Activated CD4-positive, alpha-beta T cell treated with anti-CD3 and anti-CD28 coated beads for 36 hours (primary cell): ENCODE measurements around the gene VKORC1. TPM values are rescaled to one million over a fixed set of nuclear protein-coding genes. Genes with fewer than 3 reads are reported as not detected.
"Not testable (repeated sequence)": the region's sequence is repeated elsewhere in the genome, so short reads cannot be mapped to it uniquely, and the experiment has no call there.

ENCODE experiments used
- ATAC-seq: fragments of 200-7000 bp; cut with Tn5 transposase; one replicate; pipeline ENCODE4 v1.10.0; 2021; ENCODE audit warnings: mild to moderate bottlenecking, moderate library complexity
- CTCF ChIA-PET: fragments of 350-600 bp; sonication (Branson Sonifier 250); formaldehyde crosslinking; loops from one replicate; lab custom pipeline; 2021; ENCODE audit warnings: antibody characterized with exemption; lab: Charles Lee
- POLR2A ChIA-PET: fragments of 350-600 bp; sonication (Branson Sonifier 250); formaldehyde crosslinking; loops from one replicate; lab custom pipeline; 2021; ENCODE audit warnings: antibody characterized with exemption, inconsistent platforms; lab: Charles Lee
- DNase-seq: peaks from one replicate; pipeline ENCODE4 v3.0.0-alpha.2; 2020
- H3K27ac Mint-ChIP-seq: one replicate; pipeline ENCODE4 v1.8.0; 2021; ENCODE audit warnings: mixed read lengths
- H3K27me3 Mint-ChIP-seq: one replicate; pipeline ENCODE4 v1.8.0; 2021; ENCODE audit warnings: mixed read lengths
- H3K36me3 Mint-ChIP-seq: one replicate; pipeline ENCODE4 v1.8.0; 2021; ENCODE audit warnings: low read depth, mixed read lengths
- H3K4me1 Mint-ChIP-seq: one replicate; pipeline ENCODE4 v1.8.0; 2021; ENCODE audit warnings: mixed read lengths
- H3K4me3 Mint-ChIP-seq: one replicate; pipeline ENCODE4 v1.8.0; 2021; ENCODE audit warnings: mild to moderate bottlenecking, moderate library complexity, mixed read lengths
- H3K9me3 Mint-ChIP-seq: one replicate; pipeline ENCODE4 v1.8.0; 2021; ENCODE audit warnings: low read depth, mixed read lengths
- intact Hi-C, 2 experiments: fragments of 100-400 bp; cut with DNase I in 1 of 2; cut with micrococcal nuclease in 1 of 2; formaldehyde crosslinking; loops; one replicate each; pipeline versions ENCODE4 v1.14.2 to v1.15.1; 2022 to 2024; cut with DNase I, micrococcal nuclease
- total RNA-seq, 2 experiments: library from RNA; stranded (reverse); gene quantifications; one replicate each; pipeline ENCODE4 v1.2.3, GENCODE V29; 2021

VKORC1 gene
- total RNA-seq, result 10 to 100 TPM; 59.6 to 64.2 TPM

DNA sequence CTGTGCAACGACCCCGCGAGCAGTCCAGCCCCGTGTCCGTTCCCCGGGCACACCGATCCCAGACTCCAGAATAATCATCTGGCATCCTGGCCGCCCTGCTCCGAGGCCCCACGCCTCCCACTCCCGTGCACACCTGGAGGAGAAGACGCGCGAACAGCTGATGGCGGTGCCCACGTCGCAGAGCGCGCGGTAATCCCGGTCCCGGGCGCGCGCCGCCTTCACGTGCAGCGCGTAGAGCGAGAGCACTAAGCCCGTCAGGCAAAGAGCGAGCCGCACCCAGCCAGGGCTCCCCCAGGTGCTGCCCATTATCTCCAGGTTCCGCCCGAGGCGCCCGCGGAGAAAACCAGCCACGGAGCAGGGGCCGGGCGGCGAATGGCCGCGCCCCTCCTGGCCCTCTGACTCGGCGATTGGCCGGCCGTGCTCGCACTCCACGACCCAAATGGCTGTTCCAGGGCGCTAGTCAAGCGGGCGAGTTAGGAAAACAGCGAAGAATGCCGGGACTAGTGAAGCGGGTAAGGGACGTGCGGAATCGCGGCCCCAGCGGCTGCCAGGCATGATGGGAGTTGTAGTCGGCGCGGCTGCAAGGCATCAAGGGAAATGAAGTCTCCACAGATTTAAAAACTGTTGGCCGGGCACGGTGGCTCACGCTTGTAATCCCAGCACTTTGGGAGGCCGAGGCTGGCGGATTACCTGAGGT is at the start of gene VKORC1:
Gene VKORC1 (minus strand): TSS at position 374 of the 697 bp plus-strand sequence. CDS start 68 bp downstream, at position 306.
- H3K27me3 Mint-ChIP-seq, result no peaks in the 10 kb centered on the region
- H3K4me1 Mint-ChIP-seq, result peaks cover 25% of the 10 kb centered on the region
- peak; percentile 92 for ATAC-seq
- peak; percentile 96 for DNase-seq
- H3K9me3 Mint-ChIP-seq, result no peaks in the 10 kb centered on the region
- peak within 1 kb of the TSS; percentile 98 for H3K4me3 Mint-ChIP-seq
- POLR2A ChIA-PET, result interaction anchor here (0.9 kb wide), 1 partner anchor 23 kb away, joined by 7 read pairs; the partner anchor contains the start of gene KAT8
- H3K36me3 Mint-ChIP-seq, result peaks cover 21% of the 10 kb centered on the region
- H3K27ac Mint-ChIP-seq, result peak within 1 kb of the TSS; percentile 89
- CTCF ChIA-PET, result interaction anchor here (2.4 kb wide), 1 partner anchor 21 kb away, joined by 7 read pairs; the partner anchor contains the start of genes ZNF646 and ZNF668
- intact Hi-C loops, result loop anchor here (1.0 to 10.0 kb wide), 13 partner anchors 20 to 365 kb away; partner anchors contain the start of genes HSD3B7 (in 2 of the 2), KAT8 (in 2 of the 2), ZNF646 (in 2 of the 2) and ZNF668 (in 2 of the 2)

DNA sequence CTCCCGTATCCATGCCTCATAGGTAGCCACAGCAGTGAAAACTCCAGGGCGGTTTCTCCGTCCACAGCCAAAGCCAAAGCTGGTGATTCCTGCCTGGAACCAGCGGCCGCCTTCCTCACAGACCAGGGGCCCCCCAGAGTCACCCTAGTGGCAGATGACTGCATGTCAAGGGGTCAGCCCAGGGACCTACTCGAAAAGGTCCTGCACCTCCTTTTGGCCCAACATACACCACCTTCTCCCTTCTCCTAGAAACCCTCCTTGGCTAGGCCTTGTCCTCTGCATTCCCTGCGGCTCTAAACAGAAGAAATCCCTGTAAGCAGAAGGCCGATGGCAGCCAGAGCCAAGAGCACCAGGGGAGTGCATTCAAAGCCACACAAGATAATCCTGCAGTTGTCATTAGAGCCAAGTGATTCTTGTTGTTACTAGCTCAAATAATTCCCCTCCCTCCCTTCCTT is 49.1 kb upstream of the VKORC1 start:
- CTCF ChIA-PET, result interaction anchor here (0.6 to 4.0 kb wide), 4 partner anchors 15 to 189 kb away, joined by 3 to 37 read pairs (median 3); no protein-coding TSS in a partner anchor
- POLR2A ChIA-PET, result interaction anchor here (2.6 kb wide), 1 partner anchor 36 kb away, joined by 38 read pairs; the partner anchor contains the start of gene FUS
- H3K36me3 Mint-ChIP-seq, result no peaks in the 10 kb centered on the region
- DNase-seq (no peak), ATAC-seq (no peak)
- H3K4me1 Mint-ChIP-seq, result peaks cover 12% of the 10 kb centered on the region
- no peaks in the 10 kb centered on the region for H3K27me3 Mint-ChIP-seq
- intact Hi-C loops, result loop anchor here (2.0 to 10.0 kb wide), 4 partner anchors 35 to 186 kb away; partner anchors contain the start of genes BCKDK (in 2 of the 2) and SETD1A (in 1 of the 2)
- no peaks in the 10 kb centered on the region for H3K9me3 Mint-ChIP-seq
- peak overlapping the region; percentile 21 for H3K4me3 Mint-ChIP-seq
- peak overlapping the region; percentile 65 for H3K27ac Mint-ChIP-seq

DNA sequence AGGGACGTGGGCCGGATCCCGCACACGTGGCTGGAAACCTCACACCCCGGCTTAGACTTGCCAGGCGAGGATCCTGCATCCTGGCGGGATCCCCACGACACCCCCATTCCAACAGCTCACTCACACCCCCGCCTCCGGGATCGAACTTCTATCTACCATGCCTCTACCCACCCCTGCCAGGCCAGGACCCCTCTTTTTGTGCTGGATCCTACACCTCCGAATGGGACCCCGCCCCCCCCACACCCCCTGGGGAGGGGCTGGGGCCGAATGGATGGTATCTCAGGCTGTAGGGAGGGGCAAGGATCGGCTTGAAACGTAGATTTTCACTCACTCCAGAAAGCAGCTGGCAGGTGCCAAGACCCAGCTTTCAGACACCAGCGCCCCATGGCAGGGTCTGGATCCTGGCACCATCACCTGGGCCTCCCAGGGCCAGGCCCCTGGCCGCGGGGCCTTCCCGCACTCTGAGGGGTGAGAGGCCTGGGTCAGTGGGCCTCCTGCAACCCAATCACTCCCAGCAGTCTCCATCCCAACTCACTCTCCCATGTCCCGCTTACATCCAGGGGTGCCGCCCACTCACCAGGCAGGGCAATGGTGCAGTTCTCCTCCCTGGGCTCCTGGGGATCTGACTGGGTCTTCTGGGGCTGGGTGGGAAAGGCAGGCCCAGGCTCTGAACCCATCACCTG is 48.6 kb upstream of the VKORC1 start:
- intact Hi-C loops, result loop anchor here (2.0 to 10.0 kb wide), 4 partner anchors 34 to 186 kb away; partner anchors contain the start of genes BCKDK (in 2 of the 2) and SETD1A (in 1 of the 2)
- CTCF ChIA-PET, result interaction anchor here (0.6 to 4.0 kb wide), 27 partner anchors 10 to 730 kb away, joined by 3 to 37 read pairs (median 4); partner anchors contain the start of genes FBRS, FUS, HSD3B7 and KAT8

DNA sequence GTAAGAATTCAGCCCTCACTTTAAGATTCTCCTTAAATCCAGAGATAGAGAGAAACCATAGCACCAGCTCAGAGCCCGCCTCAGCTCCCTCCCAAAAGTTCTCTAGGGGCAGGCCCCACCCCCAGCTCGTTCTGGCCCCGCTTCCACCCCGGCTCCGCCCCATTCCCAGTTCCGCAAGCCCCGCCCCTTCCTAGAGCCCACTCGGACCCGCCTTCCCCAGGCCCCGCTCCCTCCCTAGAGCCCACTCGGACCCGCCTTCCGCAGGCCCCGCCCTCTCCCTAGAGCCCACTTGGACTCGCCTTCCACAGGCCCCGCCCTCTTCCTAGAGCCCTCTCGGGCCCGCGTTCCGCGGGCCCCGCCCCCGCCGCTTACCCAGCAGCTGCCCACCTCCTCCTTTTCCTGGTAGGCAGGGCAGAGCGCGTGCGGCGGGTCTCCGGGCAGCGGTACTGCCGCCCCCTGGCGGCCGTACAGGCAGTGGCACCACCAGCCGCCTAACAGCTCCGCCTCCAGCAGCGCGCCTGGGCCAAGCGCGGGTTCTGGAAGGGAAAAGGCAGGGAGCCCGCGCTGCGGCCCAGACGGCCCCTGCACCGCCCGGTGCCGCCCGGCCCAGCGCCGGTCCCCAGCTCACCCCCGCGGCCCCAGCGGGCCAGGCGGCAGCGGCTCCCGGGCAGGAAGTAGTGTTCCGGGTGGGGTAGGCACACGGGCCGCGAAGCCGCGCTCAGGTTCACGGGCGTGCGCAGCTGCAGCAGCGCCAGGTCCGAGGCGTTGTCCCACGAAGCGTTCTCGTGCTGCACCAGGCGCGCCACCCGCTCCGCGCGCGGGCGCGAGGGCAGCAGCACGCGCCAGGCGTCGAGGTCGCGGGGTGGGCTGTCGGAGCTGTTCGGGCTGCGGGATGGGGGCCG is 47.8 kb upstream of the VKORC1 start:
- no peaks in the 10 kb centered on the region for H3K36me3 Mint-ChIP-seq

More for the DNA sequence above, 48.6 kb upstream of the VKORC1 start:
- peaks cover 12% of the 10 kb centered on the region for H3K4me1 Mint-ChIP-seq
- no peak for ATAC-seq
- peak overlapping the region; percentile 65 for H3K27ac Mint-ChIP-seq
- H3K4me3 Mint-ChIP-seq, result peak overlapping the region; percentile 21
- H3K36me3 Mint-ChIP-seq, result no peaks in the 10 kb centered on the region
- no peaks in the 10 kb centered on the region for H3K9me3 Mint-ChIP-seq
- POLR2A ChIA-PET, result interaction anchor here (0.8 to 2.6 kb wide), 7 partner anchors 14 to 71 kb away, joined by 3 to 38 read pairs (median 6); partner anchors contain the start of genes FUS, KAT8, ZNF646 and ZNF668
- H3K27me3 Mint-ChIP-seq, result no peaks in the 10 kb centered on the region
- peak; percentile 14 for DNase-seq

DNA sequence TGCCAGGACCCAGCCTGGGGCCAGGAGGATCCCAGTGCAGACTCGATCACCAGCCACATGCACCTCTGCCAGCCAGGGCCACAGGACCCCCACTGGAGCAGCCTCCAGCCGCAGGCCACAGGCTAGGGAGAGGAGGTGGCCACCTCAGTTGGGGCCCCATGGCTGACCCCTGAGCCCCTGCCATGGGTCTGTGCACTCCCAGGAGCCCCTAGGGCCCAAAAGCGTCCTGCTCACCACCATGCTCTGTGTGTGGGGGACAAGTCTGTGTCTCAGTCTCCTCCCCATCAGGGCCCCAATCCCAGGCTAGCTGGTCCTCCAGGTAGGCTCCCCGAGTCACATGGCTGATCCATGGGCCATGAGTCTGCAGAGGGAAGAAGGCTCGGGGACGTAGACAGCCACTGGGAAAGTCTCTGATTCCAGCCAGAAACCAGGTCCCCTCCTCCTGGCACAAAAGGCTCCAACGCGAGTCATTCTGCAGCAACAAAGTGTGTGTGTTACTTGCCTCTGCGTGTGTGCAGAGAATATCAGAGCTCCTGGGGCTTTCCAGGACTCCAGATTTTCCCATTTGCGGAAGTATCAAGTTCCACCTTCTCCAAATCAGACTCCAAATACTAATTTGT is 47.0 kb upstream of the VKORC1 start:
- no peaks in the 10 kb centered on the region for H3K36me3 Mint-ChIP-seq
- H3K27me3 Mint-ChIP-seq, result no peaks in the 10 kb centered on the region
- ChIA-PET CTCF (interaction anchor here (0.6 to 4.0 kb wide), 33 partner anchors 8 to 732 kb away, joined by 3 to 37 read pairs (median 4); partner anchors contain the start of genes FBRS, FUS, HSD3B7 and KAT8), POLR2A (interaction anchor here (0.7 to 2.6 kb wide), 13 partner anchors 12 to 732 kb away, joined by 3 to 38 read pairs (median 4); partner anchors contain the start of genes FUS, HSD3B7, KAT8 and ZNF267)
- intact Hi-C loops, result loop anchor here (1.0 to 10.0 kb wide), 18 partner anchors 24 to 335 kb away; partner anchors contain the start of genes ARMC5 (in 2 of the 2), BCKDK (in 2 of the 2), KAT8 (in 2 of the 2) and SETD1A (in 2 of the 2)
- no peaks in the 10 kb centered on the region for H3K9me3 Mint-ChIP-seq
- H3K4me3 Mint-ChIP-seq, result peak overlapping the region; percentile 62
- ATAC-seq (no peak), DNase-seq (peak; percentile 34)
- peaks cover 12% of the 10 kb centered on the region for H3K4me1 Mint-ChIP-seq
- H3K27ac Mint-ChIP-seq, result peak overlapping the region; percentile 80

More for the DNA sequence above, 47.8 kb upstream of the VKORC1 start:
- Mint-ChIP-seq H3K27me3 (no peaks in the 10 kb centered on the region), H3K4me3 (peak overlapping the region; percentile 62), H3K4me1 (peaks cover 12% of the 10 kb centered on the region), H3K27ac (peak overlapping the region; percentile 80), H3K9me3 (no peaks in the 10 kb centered on the region)
- ChIA-PET POLR2A (interaction anchor here (0.7 to 2.6 kb wide), 14 partner anchors 13 to 731 kb away, joined by 3 to 38 read pairs (median 4); partner anchors contain the start of genes FUS, HSD3B7, KAT8 and ZNF267), CTCF (interaction anchor here (0.6 to 4.0 kb wide), 38 partner anchors 9 to 731 kb away, joined by 3 to 37 read pairs (median 4); partner anchors contain the start of genes FBRS, FUS, HSD3B7 and KAT8)
- DNase-seq, result peak; percentile 100
- peak; percentile 96 for ATAC-seq
- intact Hi-C loops, result loop anchor here (1.0 to 10.0 kb wide), 18 partner anchors 25 to 334 kb away; partner anchors contain the start of genes ARMC5 (in 2 of the 2), BCKDK (in 2 of the 2), KAT8 (in 2 of the 2) and SETD1A (in 2 of the 2)

DNA sequence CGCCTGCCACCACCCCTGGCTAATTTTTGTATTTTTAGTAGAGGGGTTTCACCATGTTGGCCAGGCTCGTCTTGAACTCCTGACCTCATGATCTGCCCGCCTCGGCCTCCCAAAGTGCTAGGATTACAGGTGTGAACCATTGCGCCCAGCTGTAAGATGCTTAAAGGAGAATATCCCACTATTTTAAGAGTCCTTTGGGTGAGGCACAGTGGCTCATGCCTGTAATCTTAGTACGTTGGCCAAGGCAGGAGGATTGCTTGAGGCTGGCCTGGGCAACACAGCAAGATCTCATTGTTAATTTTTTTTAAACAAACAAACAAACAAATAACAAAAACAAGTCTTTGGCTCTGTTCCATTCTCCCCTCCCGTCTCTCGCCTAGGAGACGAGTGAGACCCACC is 46.5 kb upstream of the VKORC1 start:
- peaks cover 12% of the 10 kb centered on the region for H3K4me1 Mint-ChIP-seq
- DNase-seq, H3K36me3 Mint-ChIP-seq, H3K27me3 Mint-ChIP-seq, H3K9me3 Mint-ChIP-seq, ATAC-seq, H3K27ac Mint-ChIP-seq, H3K4me3 Mint-ChIP-seq: not testable (repeated sequence)
- ChIA-PET POLR2A (interaction anchor here (1.8 kb wide), 2 partner anchors 24 to 37 kb away, joined by 15 to 26 read pairs; partner anchors contain the start of gene KAT8), CTCF (interaction anchor here (1.9 to 2.2 kb wide), 5 partner anchors 17 to 68 kb away, joined by 10 to 23 read pairs (median 14); partner anchors contain the start of genes FUS, ZNF646 and ZNF668)
- intact Hi-C loops, result loop anchor here in 1 of 2 experiments (5.0 to 10.0 kb wide), 3 partner anchors 34 to 184 kb away; partner anchors contain the start of genes BCKDK and SETD1A

DNA sequence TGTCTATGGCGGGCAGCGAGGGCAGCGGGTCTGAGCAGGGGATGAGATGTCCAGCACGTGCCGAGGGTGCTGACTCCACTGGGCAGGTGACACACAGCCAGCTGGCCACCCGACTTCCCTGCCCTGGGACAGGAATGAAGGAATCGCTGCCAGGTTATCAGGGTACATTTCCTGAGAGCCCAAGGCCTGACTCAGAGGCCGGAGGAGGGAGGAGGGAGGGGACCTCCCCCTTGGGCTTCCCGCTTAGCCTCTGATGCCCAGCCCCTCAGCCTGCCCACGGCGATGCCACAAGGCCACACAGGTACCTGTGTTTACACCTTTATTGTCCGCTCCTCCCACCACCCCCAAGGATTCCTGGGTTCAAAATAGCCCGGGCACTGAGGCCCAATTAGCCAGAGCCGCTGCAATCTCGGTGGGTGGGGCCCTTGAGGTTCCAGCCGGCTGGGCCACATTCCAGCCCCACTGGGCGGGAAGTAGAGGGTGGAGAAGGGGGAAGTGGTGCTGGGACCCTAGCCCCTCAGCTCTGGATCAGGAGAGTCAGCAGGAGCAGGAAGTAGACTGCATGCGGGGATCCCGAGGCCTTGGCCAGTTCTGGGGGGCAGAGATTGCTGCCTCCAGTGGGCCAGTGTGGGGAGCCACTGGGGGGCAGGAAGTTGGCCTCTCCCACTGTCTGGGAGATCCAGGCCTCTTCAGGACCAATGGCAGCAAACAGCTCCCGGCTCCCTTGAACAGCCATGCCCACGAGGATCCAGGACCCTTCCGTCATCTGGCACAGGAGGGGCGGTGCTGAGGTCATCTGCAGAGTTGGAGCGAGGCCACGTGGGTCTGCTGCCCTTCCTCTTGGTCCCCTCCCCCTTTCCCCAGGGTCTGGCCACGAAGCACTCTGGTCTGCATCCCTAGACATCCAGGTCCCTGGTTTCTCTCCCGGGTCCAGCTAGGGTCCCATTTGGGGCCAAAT is 44.3 kb upstream of the VKORC1 start:
- H3K36me3 Mint-ChIP-seq, result no peaks in the 10 kb centered on the region
- ChIA-PET POLR2A (no interaction called here), CTCF (no interaction called here)

DNA sequence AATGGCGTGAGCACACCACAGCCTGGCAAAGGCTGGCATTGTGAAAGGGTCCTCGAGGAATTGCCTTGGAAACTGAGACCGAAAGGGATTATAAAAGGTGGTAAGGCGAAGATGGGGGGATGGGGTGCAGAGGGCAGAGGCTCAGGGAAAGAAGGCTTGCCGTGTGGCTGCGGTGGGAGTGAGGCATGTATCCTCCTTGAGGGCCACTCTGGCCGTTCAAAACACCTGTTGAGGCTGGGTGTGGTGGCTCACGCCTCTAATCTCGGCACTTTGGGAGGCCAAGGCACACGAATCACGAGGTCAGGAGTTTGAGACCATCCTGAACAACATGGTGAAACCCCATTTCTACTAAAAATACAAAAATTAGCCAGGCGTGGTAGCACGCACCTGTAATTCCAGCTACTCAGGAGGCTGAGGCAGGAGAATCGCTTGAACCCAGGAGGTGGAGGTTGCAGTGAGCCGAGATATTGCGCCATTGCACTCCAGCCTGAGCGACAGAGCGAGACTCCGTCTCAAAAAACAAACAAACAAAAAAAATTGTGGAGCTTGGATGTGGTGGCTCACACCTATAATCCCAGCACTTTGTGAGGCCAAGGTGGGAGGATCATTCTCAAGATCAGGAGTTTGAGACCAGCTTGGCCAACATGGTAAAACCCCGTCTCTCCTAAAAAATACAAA is 42.4 kb upstream of the VKORC1 start:
- POLR2A ChIA-PET, DNase-seq, H3K36me3 Mint-ChIP-seq, H3K27ac Mint-ChIP-seq, H3K27me3 Mint-ChIP-seq, ATAC-seq, H3K9me3 Mint-ChIP-seq, H3K4me1 Mint-ChIP-seq, intact Hi-C loops, H3K4me3 Mint-ChIP-seq: not testable (repeated sequence)
- CTCF ChIA-PET, result interaction anchor here (1.0 to 1.2 kb wide), 2 partner anchors 72 to 105 kb away, joined by 3 read pairs; no protein-coding TSS in a partner anchor

More for the DNA sequence above, 44.3 kb upstream of the VKORC1 start:
- Mint-ChIP-seq H3K4me3 (no peak overlapping the region), H3K27me3 (no peaks in the 10 kb centered on the region), H3K27ac (no peak overlapping the region), H3K9me3 (no peaks in the 10 kb centered on the region), H3K4me1 (peaks cover 12% of the 10 kb centered on the region)
- DNase-seq (no peak), ATAC-seq (no peak)
- intact Hi-C loops, result no loop called here
